Brain microvascular endothelial cell (primary cell): ENCODE results near the gene CCT8L2.
"Not testable (repeated sequence)": the region's sequence is repeated elsewhere in the genome, so short reads cannot be mapped to it uniquely, and the experiment has no call there.

Experiments used
- DNase-seq: peaks from one replicate; pipeline ENCODE4 v3.0.0-alpha.2; 2020
- H3K27ac ChIP-seq: fragments of 250-450 bp; sonication (Bioruptor Pico); 2 replicates; pipeline ENCODE4 v1.5.1; 2020; ENCODE audit warnings: mild to moderate bottlenecking, moderate library complexity
- H3K27me3 ChIP-seq: fragments of 250-450 bp; sonication (Bioruptor Pico); replicated peaks from 2 replicates; pipeline ENCODE4 v1.5.1; 2020; ENCODE audit warnings: mild to moderate bottlenecking
- H3K36me3 ChIP-seq: fragments of 250-450 bp; sonication (Bioruptor Pico); replicated peaks from 2 replicates; pipeline ENCODE4 v1.5.1; 2020; ENCODE audit warnings: mild to moderate bottlenecking
- H3K4me3 ChIP-seq: 2 replicates; pipeline ENCODE4 v1.5.1; 2011; ENCODE audit warnings: low read depth, mild to moderate bottlenecking, control low read depth, low read length, moderate library complexity
- CTCF ChIP-seq: IDR thresholded peaks from 2 replicates; pipeline ENCODE4 v1.5.1; 2011; ENCODE audit warnings: low read depth, mild to moderate bottlenecking, moderate library complexity, low read length, control low read depth, inconsistent platforms; ENCODE audit errors: missing control alignments
- in situ Hi-C: cut with HindIII; loops from 2 replicates; pipeline ENCODE4 v1.10.0; 2017; ENCODE audit warnings: low sequenced_read_pairs, low pct_ligation_motif_present

Gene CCT8L2

GRCh38 chr22:16594026-16594425 is 1.4 kb upstream of the CCT8L2 start:
- Histone ChIP-seq H3K36me3 (no peaks in the 10 kb centered on the region), H3K27me3 (no peaks in the 10 kb centered on the region), H3K4me3 (no peak overlapping the region), H3K27ac (no peak overlapping the region)
- TF ChIP-seq CTCF: no peak
- no peak for DNase-seq
- in situ Hi-C loops: no loop called here

- in situ Hi-C loops, H3K27me3 ChIP-seq, H3K36me3 ChIP-seq, DNase-seq, H3K4me3 ChIP-seq, H3K27ac ChIP-seq: not testable (repeated sequence)
Observed at GRCh38 chr22:16592231-16592630, 379 bp downstream of the CCT8L2 start.

- H3K4me3 ChIP-seq, H3K27me3 ChIP-seq, H3K36me3 ChIP-seq, H3K27ac ChIP-seq, in situ Hi-C loops, DNase-seq: not testable (repeated sequence)
Observed at GRCh38 chr22:16591136-16591535, 1.5 kb downstream of the CCT8L2 start.

- H3K4me3 ChIP-seq: no peak overlapping the region
- no peaks in the 10 kb centered on the region for H3K27me3 ChIP-seq
- H3K27ac ChIP-seq: no peak overlapping the region
- DNase-seq: no peak
- in situ Hi-C loops: no loop called here
- no peak for TF ChIP-seq CTCF
- no peaks in the 10 kb centered on the region for H3K36me3 ChIP-seq
Observed at GRCh38 chr22:16586991-16587390, 5.6 kb downstream of the CCT8L2 start.

GRCh38 chr22:16586170-16586569 is 6.4 kb downstream of the CCT8L2 start:
- in situ Hi-C loops: no loop called here
- TF ChIP-seq CTCF: no peak

GRCh38 chr22:16580872-16581271 is 11.7 kb downstream of the CCT8L2 start:
- H3K27me3 ChIP-seq, H3K27ac ChIP-seq, H3K4me3 ChIP-seq, H3K36me3 ChIP-seq, DNase-seq, in situ Hi-C loops: not testable (repeated sequence)

More at GRCh38 chr22:16586170-16586569, 6.4 kb downstream of the CCT8L2 start:
- Histone ChIP-seq H3K27ac (no peak overlapping the region), H3K36me3 (no peaks in the 10 kb centered on the region), H3K4me3 (no peak overlapping the region), H3K27me3 (no peaks in the 10 kb centered on the region)
- DNase-seq: no peak

- H3K27ac ChIP-seq, H3K4me3 ChIP-seq, DNase-seq, H3K27me3 ChIP-seq, in situ Hi-C loops, H3K36me3 ChIP-seq: not testable (repeated sequence)
Observed at GRCh38 chr22:16569240-16569834, 23.3 kb downstream of the CCT8L2 start.

- no peak for TF ChIP-seq CTCF
- H3K4me3 ChIP-seq: no peak overlapping the region
- H3K36me3 ChIP-seq: no peaks in the 10 kb centered on the region
- no peak for DNase-seq
- in situ Hi-C loops: no loop called here
- no peaks in the 10 kb centered on the region for H3K27me3 ChIP-seq
- no peak overlapping the region for H3K27ac ChIP-seq
Observed at GRCh38 chr22:16568425-16568758, 24.2 kb downstream of the CCT8L2 start.

- DNase-seq, H3K36me3 ChIP-seq, in situ Hi-C loops, H3K27me3 ChIP-seq, H3K4me3 ChIP-seq, H3K27ac ChIP-seq: not testable (repeated sequence)
Observed at GRCh38 chr22:16567617-16568424, 24.8 kb downstream of the CCT8L2 start.

GRCh38 chr22:16566421-16567151 is 26.0 kb downstream of the CCT8L2 start:
- in situ Hi-C loops, H3K36me3 ChIP-seq, H3K27ac ChIP-seq, H3K4me3 ChIP-seq, H3K27me3 ChIP-seq, DNase-seq: not testable (repeated sequence)
